Breast epithelium (tissue), 4 donors: ENCODE measurements around the gene LENG1. TPM values are rescaled to one million over a fixed set of nuclear protein-coding genes. Genes with fewer than 3 reads are reported as not detected.

Source experiments
- DNase-seq, 2 donors: peaks; one replicate each; pipeline ENCODE4 v3.0.0-alpha.2; 2019; ENCODE audit warnings: low spot score in 2 of 2
- H3K27ac ChIP-seq, 2 donors: fragments of 200-600 bp; sonication (generic) in 1 of 2; one replicate each; pipeline ENCODE4 v1.5.1; 2016 to 2019; ENCODE audit warnings: mild to moderate bottlenecking in 1 of 2
- H3K27me3 ChIP-seq, 2 donors: fragments of 200-600 bp; sonication (generic) in 1 of 2; one replicate each; pipeline versions ENCODE4 v1.5.1 to v1.6.0; 2017 to 2019; ENCODE audit warnings: control low read depth in 1 of 2, mild to moderate bottlenecking in 1 of 2
- H3K36me3 ChIP-seq: fragments of 200-600 bp; one replicate; pipeline ENCODE4 v1.5.1; 2019
- H3K4me1 ChIP-seq, 2 donors: fragments of 200-600 bp; sonication (generic); one replicate each; pipeline ENCODE4 v1.5.1; 2016 to 2019; ENCODE audit warnings: control low read depth in 1 of 2
- H3K4me3 ChIP-seq, 3 donors: fragments of 200-600 bp; sonication (generic); 1 replicate in 2 of 3; 2 replicates in 1 of 3; pipeline ENCODE4 v1.5.1; 2016 to 2019; ENCODE audit warnings: mild to moderate bottlenecking in 3 of 3, moderate library complexity in 2 of 3
- H3K9me3 ChIP-seq, 2 donors: fragments of 200-600 bp; sonication (generic) in 1 of 2; one replicate each; pipeline ENCODE4 v1.5.1; 2016 to 2019; ENCODE audit warnings: control low read depth in 1 of 2
- POLR2A ChIP-seq: fragments of 450-650 bp; IDR thresholded peaks from one replicate; pipeline ENCODE4 v1.6.1; 2016; ENCODE audit warnings: antibody characterized with exemption, mild to moderate bottlenecking, moderate library complexity
- POLR2AphosphoS5 ChIP-seq, 3 donors: sonication (generic); formaldehyde crosslinking; IDR thresholded peaks; one replicate each; pipeline ENCODE4 v1.6.1; 2017; ENCODE audit warnings: antibody characterized with exemption in 3 of 3
- intact Hi-C: fragments of 100-400 bp; cut with DNase I; formaldehyde crosslinking; loops from one replicate; pipeline ENCODE4 v1.15.1; 2023; ENCODE audit warnings: low total_unique reads
- total RNA-seq, 3 donors: library from RNA; depleted of rRNA; stranded (reverse); fragments of >200 nt; gene quantifications; one replicate each; pipeline ENCODE4 v1.1.0, GENCODE V29; 2016
- TF ChIP-seq, protein P1 (sequence below), 3 donors: fragments of 450-650 bp; IDR thresholded peaks; one replicate each; pipeline ENCODE4 v1.5.1; 2016 to 2017; ENCODE audit warnings: antibody characterized with exemption in 3 of 3, mild to moderate bottlenecking in 3 of 3, moderate library complexity in 3 of 3

LENG1 gene
- total RNA-seq, 3 donors from 2014 or later, result 6.4 to 8.5 (median 8.0) TPM

DNA sequence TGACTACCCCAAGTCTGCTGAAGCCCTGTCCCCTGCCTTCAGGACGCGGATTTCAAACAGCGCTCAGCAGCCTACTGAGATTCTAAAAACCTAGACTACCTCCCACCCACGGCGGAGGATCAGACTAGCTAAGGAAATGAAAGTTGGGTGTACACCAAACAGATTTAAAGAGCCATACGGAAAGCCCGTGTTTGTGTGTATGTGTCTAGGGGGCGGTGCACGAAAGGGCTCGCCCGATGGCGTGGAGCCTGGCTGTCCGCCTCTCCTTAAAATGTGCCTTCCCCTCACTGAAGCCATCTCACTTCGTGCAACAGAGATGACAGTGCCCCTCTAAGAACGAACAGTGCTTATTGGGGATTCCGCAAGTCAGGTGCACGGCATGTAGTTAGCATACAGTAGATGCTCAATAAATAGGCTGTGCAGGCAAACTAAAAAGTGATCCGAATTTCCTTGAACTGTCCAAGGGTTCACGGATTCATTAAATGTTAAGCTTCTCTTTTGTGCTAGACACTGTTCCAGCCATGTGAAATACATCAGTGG lies 639 bp downstream of the LENG1 start:
- Histone ChIP-seq H3K36me3 (no peaks in the 10 kb centered on the region), H3K9me3 (no peaks in the 10 kb centered on the region), H3K27ac (peak overlapping the region; percentile 92 to 97), H3K27me3 (no peaks in the 10 kb centered on the region), H3K4me3 (peak overlapping the region; percentile 65 to 88 (median 78)), H3K4me1 (peaks cover 0 to 7% of the 10 kb centered on the region in 2 donors)
- intact Hi-C loops, result loop anchor here (5.0 kb wide), 1 partner anchor 1442 kb away; no protein-coding TSS in a partner anchor
- TF ChIP-seq POLR2AphosphoS5 (IDR thresholded peaks at IDR 0.05) (no peak), POLR2A (no peak)
- TF ChIP-seq, protein P1, sequence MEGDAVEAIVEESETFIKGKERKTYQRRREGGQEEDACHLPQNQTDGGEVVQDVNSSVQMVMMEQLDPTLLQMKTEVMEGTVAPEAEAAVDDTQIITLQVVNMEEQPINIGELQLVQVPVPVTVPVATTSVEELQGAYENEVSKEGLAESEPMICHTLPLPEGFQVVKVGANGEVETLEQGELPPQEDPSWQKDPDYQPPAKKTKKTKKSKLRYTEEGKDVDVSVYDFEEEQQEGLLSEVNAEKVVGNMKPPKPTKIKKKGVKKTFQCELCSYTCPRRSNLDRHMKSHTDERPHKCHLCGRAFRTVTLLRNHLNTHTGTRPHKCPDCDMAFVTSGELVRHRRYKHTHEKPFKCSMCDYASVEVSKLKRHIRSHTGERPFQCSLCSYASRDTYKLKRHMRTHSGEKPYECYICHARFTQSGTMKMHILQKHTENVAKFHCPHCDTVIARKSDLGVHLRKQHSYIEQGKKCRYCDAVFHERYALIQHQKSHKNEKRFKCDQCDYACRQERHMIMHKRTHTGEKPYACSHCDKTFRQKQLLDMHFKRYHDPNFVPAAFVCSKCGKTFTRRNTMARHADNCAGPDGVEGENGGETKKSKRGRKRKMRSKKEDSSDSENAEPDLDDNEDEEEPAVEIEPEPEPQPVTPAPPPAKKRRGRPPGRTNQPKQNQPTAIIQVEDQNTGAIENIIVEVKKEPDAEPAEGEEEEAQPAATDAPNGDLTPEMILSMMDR (IDR thresholded peaks at IDR 0.05), result no peak
- no peak for DNase-seq

DNA sequence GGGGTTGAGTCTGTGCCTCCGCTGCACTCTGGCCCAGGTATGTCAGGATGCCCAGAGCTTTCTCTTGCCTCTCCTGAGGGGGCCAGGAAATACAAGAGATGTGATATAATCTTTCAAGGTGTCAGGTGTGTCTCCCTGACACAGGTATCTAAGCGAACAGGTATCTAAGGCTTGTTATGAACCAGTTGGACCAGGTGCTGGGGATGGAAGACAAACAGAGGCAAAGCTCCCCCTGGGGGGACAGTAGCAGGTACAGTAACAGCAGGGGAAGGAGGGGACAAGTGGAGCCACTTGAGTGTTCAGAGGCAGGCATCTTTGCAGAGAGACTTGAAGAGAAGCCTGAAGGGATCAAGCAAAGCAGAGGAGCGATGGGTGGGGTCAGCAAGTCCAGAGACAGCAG lies 2.6 kb downstream of the LENG1 start:
- no peak for DNase-seq
- intact Hi-C loops, result loop anchor here (5.0 kb wide), 1 partner anchor 1440 kb away; no protein-coding TSS in a partner anchor
- TF ChIP-seq, protein P1 (IDR thresholded peaks at IDR 0.05), result no peak
- TF ChIP-seq POLR2A, result no peak
- TF ChIP-seq POLR2AphosphoS5 (IDR thresholded peaks at IDR 0.05), result no peak
- H3K4me3 ChIP-seq, result no peak overlapping the region
- H3K27me3 ChIP-seq, result no peaks in the 10 kb centered on the region
- H3K4me1 ChIP-seq, result peaks cover 0 to 7% of the 10 kb centered on the region in 2 donors
- H3K27ac ChIP-seq, result no peak overlapping the region
- no peaks in the 10 kb centered on the region for H3K9me3 ChIP-seq
- H3K36me3 ChIP-seq, result no peaks in the 10 kb centered on the region

DNA sequence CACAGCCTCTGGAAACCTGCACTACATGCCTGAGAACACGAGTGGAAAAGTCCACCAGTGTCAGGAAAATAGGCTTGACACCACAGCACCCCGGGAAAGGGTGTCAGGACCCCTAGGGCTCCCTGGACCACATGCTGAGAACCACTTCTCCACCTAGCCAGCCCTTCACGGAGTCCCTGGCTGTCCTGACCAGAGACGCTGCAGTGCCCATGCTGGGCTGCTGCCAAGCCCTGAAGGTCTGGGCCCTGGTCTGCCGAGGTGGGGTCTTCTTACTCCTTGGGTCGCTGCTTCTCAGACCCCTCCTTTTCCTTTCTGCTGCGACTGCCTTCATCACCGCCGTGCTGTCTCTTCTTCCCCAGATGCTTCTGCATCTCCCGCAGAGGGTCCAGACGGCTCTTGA lies 3.0 kb downstream of the LENG1 start:
- TF ChIP-seq POLR2A (no peak), POLR2AphosphoS5 (IDR thresholded peaks at IDR 0.05) (no peak)
- TF ChIP-seq, protein P1 (IDR thresholded peaks at IDR 0.05), result no peak
- intact Hi-C loops, result loop anchor here (5.0 kb wide), 1 partner anchor 1439 kb away; no protein-coding TSS in a partner anchor
- no peaks in the 10 kb centered on the region for H3K36me3 ChIP-seq
- no peak overlapping the region for H3K4me3 ChIP-seq
- H3K4me1 ChIP-seq, result peaks cover 0 to 7% of the 10 kb centered on the region in 2 donors
- no peaks in the 10 kb centered on the region for H3K9me3 ChIP-seq
- no peaks in the 10 kb centered on the region for H3K27me3 ChIP-seq
- DNase-seq, result no peak
- H3K27ac ChIP-seq, result no peak overlapping the region

DNA sequence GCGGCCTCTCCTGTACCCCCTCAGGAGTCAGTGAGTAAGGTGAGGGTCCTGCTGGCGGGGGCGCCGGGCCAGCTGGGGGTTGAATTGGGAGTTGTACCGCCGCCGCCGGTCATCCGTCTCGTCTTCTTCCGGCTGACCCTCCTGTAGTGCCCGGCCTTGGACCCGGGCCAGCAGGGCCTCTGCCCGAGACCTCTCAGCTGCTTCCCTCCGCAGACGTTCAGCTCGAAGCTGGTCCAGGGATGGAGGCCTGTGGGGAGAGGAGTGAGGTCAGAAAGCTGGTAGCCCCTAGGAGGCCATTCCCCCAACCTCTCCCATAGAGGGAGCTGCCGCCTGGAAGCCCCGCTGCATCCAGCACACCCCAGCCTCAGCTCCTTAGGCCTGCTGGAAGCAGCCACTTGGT lies 3.8 kb downstream of the LENG1 start:
- no peaks in the 10 kb centered on the region for H3K9me3 ChIP-seq
- H3K27me3 ChIP-seq, result no peaks in the 10 kb centered on the region
- no peaks in the 10 kb centered on the region for H3K36me3 ChIP-seq
- intact Hi-C loops, result loop anchor here (5.0 kb wide), 1 partner anchor 1438 kb away; no protein-coding TSS in a partner anchor
- H3K4me3 ChIP-seq, result no peak overlapping the region
- TF ChIP-seq POLR2AphosphoS5 (IDR thresholded peaks at IDR 0.05), result no peak
- TF ChIP-seq POLR2A, result no peak
- TF ChIP-seq, protein P1 (IDR thresholded peaks at IDR 0.05), result no peak
- H3K4me1 ChIP-seq, result peaks cover 0 to 4% of the 10 kb centered on the region in 2 donors
- no peak overlapping the region for H3K27ac ChIP-seq
- no peak for DNase-seq

DNA sequence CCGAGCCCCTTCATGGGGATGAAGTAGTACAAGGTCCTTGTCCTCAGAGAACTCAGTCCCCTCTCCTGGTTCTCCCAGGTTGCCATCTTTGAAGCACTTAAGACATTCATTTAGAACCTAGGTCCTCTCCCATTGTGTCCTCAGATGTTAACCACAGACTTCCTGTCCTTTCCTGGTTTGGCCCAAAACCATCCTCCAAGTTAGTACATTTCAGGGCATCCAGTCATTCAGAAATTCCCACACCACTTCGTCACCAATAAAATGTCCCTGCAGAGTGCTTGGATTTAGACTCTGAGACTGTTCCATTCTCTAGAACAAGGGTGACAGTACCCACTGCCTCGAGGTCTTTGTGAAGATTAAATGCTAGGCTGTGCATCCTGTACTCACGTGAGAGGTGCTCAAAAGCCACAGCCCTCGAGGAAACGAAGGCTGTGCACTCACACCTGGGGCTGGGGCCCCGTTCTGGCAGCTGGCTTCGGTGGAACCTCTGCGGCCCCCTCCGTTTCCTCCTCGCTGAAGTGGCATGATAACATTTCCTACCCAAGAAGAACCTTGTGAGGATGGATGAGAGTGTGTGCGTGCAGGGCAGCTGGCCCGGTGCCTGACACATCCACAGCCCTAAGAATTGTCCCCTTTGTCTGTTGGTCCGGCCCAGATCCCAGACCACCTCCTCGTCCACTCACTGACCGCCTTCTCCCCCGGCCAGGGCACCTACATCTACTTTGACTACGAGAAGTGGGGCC lies 4.7 kb downstream of the LENG1 start:
- H3K9me3 ChIP-seq, result no peaks in the 10 kb centered on the region
- H3K27me3 ChIP-seq, result no peaks in the 10 kb centered on the region
- TF ChIP-seq POLR2AphosphoS5 (IDR thresholded peaks at IDR 0.05) (no peak), POLR2A (no peak)
- TF ChIP-seq, protein P1 (IDR thresholded peaks at IDR 0.05), result no peak
- H3K36me3 ChIP-seq, result peaks cover 3% of the 10 kb centered on the region
- DNase-seq, result no peak
- H3K4me3 ChIP-seq, result no peak overlapping the region
- intact Hi-C loops, result loop anchor here (5.0 kb wide), 1 partner anchor 1437 kb away; no protein-coding TSS in a partner anchor
- H3K4me1 ChIP-seq, result no peaks in the 10 kb centered on the region
- no peak overlapping the region for H3K27ac ChIP-seq
